HFF-Myc (cell line): Measurements from ENCODE around the gene STXBP4.

Source experiments
- DNase-seq: peaks from one replicate; pipeline ENCODE4 v3.0.0-alpha.2; 2011; ENCODE audit warnings: low read depth; ENCODE audit errors: extremely low read depth
- H3K4me3 ChIP-seq: replicated peaks from 2 replicates; pipeline ENCODE4 v1.5.1; 2011; ENCODE audit warnings: low read depth, mild to moderate bottlenecking, control low read depth, low read length
- CTCF ChIP-seq: IDR thresholded peaks from 2 replicates; pipeline ENCODE4 v1.5.1; 2012; ENCODE audit warnings: mild to moderate bottlenecking, low read depth, low read length, control low read depth; ENCODE audit errors: missing control alignments

Gene STXBP4

GRCh38 chr17:54968262-54968987 is at the start of gene STXBP4, which contains the start of gene COX11:
TSS of gene STXBP4 (plus strand) at chr17:54968765. CDS start at chr17:54986220, 17,455 bp downstream.
TSS of gene COX11 (minus strand) at chr17:54968654. CDS start at chr17:54968646, 8 bp downstream.
- peak within 1 kb of the TSS; percentile 75 for H3K4me3 ChIP-seq
- DNase-seq, result peak; percentile 86
- TF ChIP-seq CTCF, result peak; percentile 41

GRCh38 chr17:54919425-54919824 is 49.1 kb upstream of the STXBP4 start:
- TF ChIP-seq CTCF, result no peak
- no peak for DNase-seq
- no peak overlapping the region for H3K4me3 ChIP-seq

GRCh38 chr17:54920819-54921218 is 47.7 kb upstream of the STXBP4 start:
- no peak for TF ChIP-seq CTCF
- DNase-seq, result no peak
- no peak overlapping the region for H3K4me3 ChIP-seq

GRCh38 chr17:54924405-54924804 is 44.2 kb upstream of the STXBP4 start:
- no peak overlapping the region for H3K4me3 ChIP-seq
- DNase-seq, result no peak
- no peak for TF ChIP-seq CTCF

GRCh38 chr17:54927525-54927924 is 41.0 kb upstream of the STXBP4 start:
- TF ChIP-seq CTCF, result no peak
- no peak for DNase-seq
- H3K4me3 ChIP-seq, result no peak overlapping the region

- DNase-seq, result no peak
- TF ChIP-seq CTCF, result no peak
- no peak overlapping the region for H3K4me3 ChIP-seq
These were observed 35.9 kb upstream of the STXBP4 start for GRCh38 chr17:54932711-54933110.

GRCh38 chr17:54933921-54934320 is 34.6 kb upstream of the STXBP4 start:
- no peak for TF ChIP-seq CTCF
- DNase-seq, result no peak
- H3K4me3 ChIP-seq, result no peak overlapping the region
